Liver (tissue), 9 donors: Measurements from ENCODE around the gene BPIFA2. TPM values are rescaled to one million over a fixed set of nuclear protein-coding genes. Genes with fewer than 3 reads are reported as not detected.

Experiments
- DNase-seq: peaks from one replicate; pipeline ENCODE4 v3.0.0-alpha.2; 2017; ENCODE audit warnings: low spot score
- H3K27ac ChIP-seq, 2 donors: one replicate each; pipeline ENCODE4 v1.7.0; 2013; ENCODE audit warnings: inconsistent platforms in 2 of 2, low read length in 2 of 2, control low read depth in 1 of 2, low read depth in 1 of 2, mild to moderate bottlenecking in 1 of 2
- H3K27me3 ChIP-seq, 4 donors: one replicate each; pipeline versions ENCODE4 v1.6.1 to v1.7.0; 2013; ENCODE audit warnings: low read length in 3 of 4, inconsistent platforms in 1 of 4, mild to moderate bottlenecking in 1 of 4, moderate library complexity in 1 of 4; ENCODE audit not compliant: control insufficient read depth in 4 of 4, insufficient read depth in 4 of 4
- H3K36me3 ChIP-seq, 4 donors: one replicate each; pipeline versions ENCODE4 v1.6.1 to v1.7.0; 2013; ENCODE audit warnings: low read length in 3 of 4, mild to moderate bottlenecking in 3 of 4, low read depth in 1 of 4, moderate library complexity in 1 of 4; ENCODE audit not compliant: control insufficient read depth in 4 of 4, insufficient read depth in 3 of 4
- H3K4me1 ChIP-seq, 4 donors: one replicate each; pipeline versions ENCODE4 v1.6.1 to v1.7.0; 2013; ENCODE audit warnings: low read length in 3 of 4, mild to moderate bottlenecking in 3 of 4, moderate library complexity in 1 of 4; ENCODE audit not compliant: control insufficient read depth in 4 of 4, insufficient read depth in 4 of 4
- H3K4me3 ChIP-seq, 3 donors: one replicate each; pipeline versions ENCODE4 v1.6.1 to v1.7.0; 2013; ENCODE audit warnings: low read length in 3 of 3, control low read depth in 1 of 3, low read depth in 1 of 3, mild to moderate bottlenecking in 1 of 3
- H3K9ac ChIP-seq, 2 donors: one replicate each; pipeline ENCODE4 v1.7.0; 2013; ENCODE audit warnings: low read length in 2 of 2, mild to moderate bottlenecking in 2 of 2, moderate library complexity in 2 of 2, control low read depth in 1 of 2, low read depth in 1 of 2
- H3K9me3 ChIP-seq, 4 donors: one replicate each; pipeline versions ENCODE4 v1.6.1 to v1.7.0; 2013; ENCODE audit warnings: low read length in 3 of 4; ENCODE audit not compliant: control insufficient read depth in 4 of 4
- ATF3 ChIP-seq: IDR thresholded peaks from 2 replicates; pipeline ENCODE4 v1.6.1; 2016; ENCODE audit warnings: antibody characterized with exemption
- CTCF ChIP-seq: fragments of 150-350 bp; IDR thresholded peaks from 2 replicates; pipeline ENCODE4 v1.5.1; 2017; ENCODE audit warnings: improper control_type of control experiment, low read depth, low read length; ENCODE audit not compliant: missing input control
- EGR1 ChIP-seq, 2 donors: IDR thresholded peaks; 2 replicates each; pipeline ENCODE4 v1.6.1; 2016 to 2018; ENCODE audit warnings: antibody characterized with exemption in 2 of 2, low read depth in 2 of 2
- FOXA1 ChIP-seq: IDR thresholded peaks from 2 replicates; pipeline ENCODE4 v1.6.1; 2016; ENCODE audit warnings: antibody characterized with exemption
- FOXA2 ChIP-seq: IDR thresholded peaks from 2 replicates; pipeline ENCODE4 v1.6.1; 2016; ENCODE audit warnings: antibody characterized with exemption
- GABPA ChIP-seq, 2 donors: IDR thresholded peaks in 1 of 2; conservative IDR thresholded peaks in 1 of 2; 2 replicates each; pipeline ENCODE4 v1.6.1; 2016; ENCODE audit warnings: antibody characterized with exemption in 2 of 2, mild to moderate bottlenecking in 1 of 2, moderate library complexity in 1 of 2
- HNF4A ChIP-seq, 2 donors: conservative IDR thresholded peaks; 2 replicates each; pipeline ENCODE4 v1.6.1; 2016; ENCODE audit warnings: antibody characterized with exemption in 2 of 2, mild to moderate bottlenecking in 2 of 2
- JUND ChIP-seq, 2 donors: IDR thresholded peaks; 2 replicates each; pipeline ENCODE4 v1.6.1; 2016; ENCODE audit warnings: antibody characterized with exemption in 2 of 2
- NR2F2 ChIP-seq: IDR thresholded peaks from 2 replicates; pipeline ENCODE4 v1.6.1; 2016; ENCODE audit warnings: antibody characterized with exemption
- RAD21 ChIP-seq, 2 donors: IDR thresholded peaks; 2 replicates each; pipeline ENCODE4 v1.6.1; 2016; ENCODE audit warnings: antibody characterized with exemption in 2 of 2, mild to moderate bottlenecking in 2 of 2
- REST ChIP-seq: IDR thresholded peaks from 2 replicates; pipeline ENCODE4 v1.6.1; 2016; ENCODE audit warnings: antibody characterized with exemption, mild to moderate bottlenecking
- RXRA ChIP-seq, 2 donors: IDR thresholded peaks; 2 replicates each; pipeline ENCODE4 v1.6.1; 2017 to 2018; ENCODE audit warnings: antibody characterized with exemption in 2 of 2, mild to moderate bottlenecking in 1 of 2
- SP1 ChIP-seq: IDR thresholded peaks from 2 replicates; pipeline ENCODE4 v1.6.1; 2018; ENCODE audit warnings: antibody characterized with exemption, mild to moderate bottlenecking
- TAF1 ChIP-seq: conservative IDR thresholded peaks from 2 replicates; pipeline ENCODE4 v1.6.1; 2016; ENCODE audit warnings: antibody characterized with exemption, mild to moderate bottlenecking
- YY1 ChIP-seq: IDR thresholded peaks from 2 replicates; pipeline ENCODE4 v1.6.1; 2016; ENCODE audit warnings: antibody characterized with exemption, mild to moderate bottlenecking
- ZBTB33 ChIP-seq: IDR thresholded peaks from 2 replicates; pipeline ENCODE4 v1.6.1; 2016; ENCODE audit warnings: antibody characterized with exemption
- WGBS: extraction: QIAGEN DNeasy Blood & Tissue Kit; methylation state at CpG from one replicate; pipeline ENCODE4 v1.1.7; 2013; 5-methylcytosine and 5-hydroxymethylcytosine counted together
- polyA plus RNA-seq, 2 donors: library from polyadenylated mRNA; stranded (reverse) in 1 of 2; unstranded in 1 of 2; fragments of 200-250 nt in 1 of 2; fragments of >200 nt in 1 of 2; fragmentation: Nextera tagmentation in 1 of 2; extraction: Ambion mirVana in 1 of 2; gene quantifications; one replicate each; pipeline versions ENCODE4 v1.2.1 to v1.2.3, GENCODE V29; 2013 to 2015
- total RNA-seq, 2 donors: library from RNA; depleted of rRNA; stranded (reverse); fragments of >200 nt; gene quantifications; one replicate each; pipeline ENCODE4 v1.2.3, GENCODE V29; 2014
- donor health status: healthy.
- donor health status: healthy.
- donor health status: healthy.
- donor health status: healthy.
- donor health status: healthy.

BPIFA2 gene
- total and polyA plus RNA-seq, 4 donors: not detected

- TF ChIP-seq REST: no peak
- peak; percentile 83 for TF ChIP-seq YY1
- TF ChIP-seq RXRA (IDR thresholded peaks at IDR 0.05): peak in 1 of 2 donors; percentile 69
- peak; percentile 62 for TF ChIP-seq FOXA2
- no peak for TF ChIP-seq SP1
- TF ChIP-seq ZBTB33: no peak
- TF ChIP-seq CTCF: no peak
- TF ChIP-seq EGR1 (IDR thresholded peaks at IDR 0.05; ENCODE audit: low read depth in 2 of 2): peak in 1 of 2 donors; percentile 34
- peak; percentile 56 for TF ChIP-seq FOXA1
- TF ChIP-seq TAF1: no peak
- peak in 1 of 2 donors; percentile 12 for TF ChIP-seq JUND (IDR thresholded peaks at IDR 0.05)
- peak in 1 of 2 donors; percentile 44 for TF ChIP-seq HNF4A (conservative IDR thresholded peaks at IDR 0.05)
- TF ChIP-seq GABPA (IDR thresholded peaks at IDR 0.05 in 1 of 2, conservative IDR thresholded peaks at IDR 0.05 in 1 of 2): no peak
- peaks cover 4 to 23% (median 16%) of the 10 kb centered on the region in 4 donors for H3K4me1 ChIP-seq
- no peak overlapping the region for H3K27ac ChIP-seq
- no peaks in the 10 kb centered on the region for H3K9me3 ChIP-seq
- no peaks in the 10 kb centered on the region for H3K27me3 ChIP-seq
- H3K36me3 ChIP-seq: no peaks in the 10 kb centered on the region
- no peak overlapping the region for H3K9ac ChIP-seq
- WGBS: 64% methylated on average over 9 of the region's 9 CpGs
- no peak overlapping the region for H3K4me3 ChIP-seq
- no peak for DNase-seq
These were observed 37.3 kb upstream of the BPIFA2 start for GRCh38 chr20:33130568-33131061.

GRCh38 chr20:33131949-33132473, 35.9 kb upstream of the BPIFA2 start:
- DNase-seq: no peak
- H3K9me3 ChIP-seq: peaks cover 0 to 4% (median under 1%) of the 10 kb centered on the region in 4 donors
- H3K36me3 ChIP-seq: no peaks in the 10 kb centered on the region
- no peak overlapping the region for H3K4me3 ChIP-seq
- H3K27ac ChIP-seq: no peak overlapping the region
- H3K9ac ChIP-seq: no peak overlapping the region
- H3K27me3 ChIP-seq: no peaks in the 10 kb centered on the region
- H3K4me1 ChIP-seq: peaks cover 0 to 10% (median 6%) of the 10 kb centered on the region in 4 donors
- 85% methylated on average over 5 of the region's 5 CpGs for WGBS
- TF ChIP-seq NR2F2: no peak
- TF ChIP-seq JUND (IDR thresholded peaks at IDR 0.05): no peak
- TF ChIP-seq SP1: no peak
- TF ChIP-seq EGR1 (IDR thresholded peaks at IDR 0.05; ENCODE audit: low read depth in 2 of 2): no peak
- TF ChIP-seq YY1: no peak
- no peak for TF ChIP-seq HNF4A (conservative IDR thresholded peaks at IDR 0.05)
- TF ChIP-seq FOXA1: no peak
- TF ChIP-seq RAD21 (IDR thresholded peaks at IDR 0.05): no peak
- TF ChIP-seq ATF3: no peak
- no peak for TF ChIP-seq ZBTB33
- no peak for TF ChIP-seq REST
